Naive thymus-derived CD4-positive, alpha-beta T cell (primary cell): ENCODE results near the gene SOX11. TPM values are rescaled to one million over a fixed set of nuclear protein-coding genes. Genes with fewer than 3 reads are reported as not detected.
A peak's percentile ranks its signal among the peaks of the same experiment; 100 is the strongest.

Source experiments
- ATAC-seq: fragments of 150-1000 bp; cut with Tn5 transposase; 2 replicates; pipeline ENCODE4 v1.10.0; 2021; ENCODE audit warnings: mild to moderate bottlenecking, moderate library complexity
- CTCF ChIA-PET: fragments of 350-600 bp; sonication (Branson Sonifier 250); formaldehyde crosslinking; loops from one replicate; lab custom pipeline; 2021; ENCODE audit warnings: antibody characterized with exemption; lab: Charles Lee
- POLR2A ChIA-PET: fragments of 350-600 bp; sonication (Branson Sonifier 250); formaldehyde crosslinking; loops from one replicate; lab custom pipeline; 2021; ENCODE audit warnings: antibody characterized with exemption, inconsistent platforms; lab: Charles Lee
- DNase-seq, 9 donors: peaks; one replicate each; pipeline versions ENCODE4 v3.0.0 to v3.0.0-alpha.2; 2020 to 2022; ENCODE audit warnings: mixed read lengths in 1 of 9
- H3K27ac ChIP-seq: one replicate; pipeline ENCODE4 v1.7.0; 2013; ENCODE audit warnings: mild to moderate bottlenecking, low read depth, low read length, moderate library complexity
- H3K27me3 ChIP-seq, 2 donors: one replicate each; pipeline ENCODE4 v1.7.0; 2013; ENCODE audit warnings: low read length in 2 of 2, mild to moderate bottlenecking in 2 of 2, moderate library complexity in 2 of 2; ENCODE audit not compliant: control insufficient read depth in 2 of 2, insufficient read depth in 2 of 2
- H3K36me3 ChIP-seq, 3 experiments: 1 replicate in 2 of 3; 2 replicates in 1 of 3; pipeline ENCODE4 v1.7.0; 2013; ENCODE audit warnings: low read length in 3 of 3, mild to moderate bottlenecking in 3 of 3, moderate library complexity in 1 of 3; ENCODE audit not compliant: insufficient read depth in 3 of 3, control insufficient read depth in 2 of 3
- H3K4me1 ChIP-seq, 2 donors: one replicate each; pipeline ENCODE4 v1.7.0; 2013; ENCODE audit warnings: low read length in 2 of 2, mild to moderate bottlenecking in 2 of 2, moderate library complexity in 1 of 2; ENCODE audit not compliant: control insufficient read depth in 2 of 2, insufficient read depth in 2 of 2
- H3K4me3 ChIP-seq: 2 replicates; pipeline ENCODE4 v1.7.0; 2013; ENCODE audit warnings: mild to moderate bottlenecking, low read length
- H3K9me3 ChIP-seq, 3 experiments: 1 replicate in 2 of 3; 2 replicates in 1 of 3; pipeline ENCODE4 v1.7.0; 2013; ENCODE audit warnings: low read length in 3 of 3; ENCODE audit not compliant: control insufficient read depth in 2 of 3
- H3K27ac Mint-ChIP-seq, 9 donors: one replicate each; pipeline ENCODE4 v1.8.0; 2020 to 2022; ENCODE audit warnings: mixed read lengths in 9 of 9, mild to moderate bottlenecking in 8 of 9, moderate library complexity in 5 of 9, inconsistent platforms in 2 of 9
- H3K27me3 Mint-ChIP-seq, 5 donors: one replicate each; pipeline ENCODE4 v1.8.0; 2021 to 2022; ENCODE audit warnings: mixed read lengths in 5 of 5, mild to moderate bottlenecking in 1 of 5
- H3K36me3 Mint-ChIP-seq, 5 donors: one replicate each; pipeline ENCODE4 v1.8.0; 2020 to 2022; ENCODE audit warnings: mixed read lengths in 5 of 5, mild to moderate bottlenecking in 3 of 5, inconsistent platforms in 1 of 5
- H3K4me1 Mint-ChIP-seq, 7 donors: one replicate each; pipeline ENCODE4 v1.8.0; 2020 to 2022; ENCODE audit warnings: mixed read lengths in 7 of 7, mild to moderate bottlenecking in 3 of 7, inconsistent platforms in 1 of 7
- H3K4me3 Mint-ChIP-seq, 10 donors: one replicate each; pipeline ENCODE4 v1.8.0; 2020 to 2022; ENCODE audit warnings: mild to moderate bottlenecking in 10 of 10, mixed read lengths in 10 of 10, moderate library complexity in 6 of 10, inconsistent platforms in 2 of 10
- H3K9me3 Mint-ChIP-seq, 11 donors: one replicate each; pipeline ENCODE4 v1.8.0; 2020 to 2022; ENCODE audit warnings: mixed read lengths in 11 of 11, mild to moderate bottlenecking in 4 of 11, inconsistent platforms in 1 of 11, moderate library complexity in 1 of 11
- intact Hi-C, 2 donors: fragments of 100-400 bp; cut with micrococcal nuclease; formaldehyde crosslinking; loops; one replicate each; pipeline ENCODE4 v1.15.1; 2023
- polyA plus RNA-seq, 2 donors: library from polyadenylated mRNA; unstranded; fragments of 300-500 nt; fragmentation: Illumina TruSeq; gene quantifications; one replicate each; pipeline ENCODE4 v1.2.3, GENCODE V29; 2021
- total RNA-seq, 6 experiments: library from RNA in 5 of 6; stranded (reverse) in 5 of 6; gene quantifications; 1 replicate in 5 of 6; 2 replicates in 1 of 6; pipeline ENCODE4 v1.2.3 and lab custom pipeline; 2021 to 2026

Gene SOX11
- total and polyA plus RNA-seq, 7 experiments from 2014 or later, result not detected

- ChIA-PET CTCF (no interaction called here), POLR2A (no interaction called here)
- H3K36me3 ChIP-seq, result no peaks in the 10 kb centered on the region
- peaks cover 17 to 47% (median 27%) of the 10 kb centered on the region in 5 donors for H3K27me3 Mint-ChIP-seq
- H3K4me3 Mint-ChIP-seq, result no peak overlapping the region
- H3K27me3 ChIP-seq, result no peaks in the 10 kb centered on the region
- H3K9me3 ChIP-seq, result no peaks in the 10 kb centered on the region
- ATAC-seq (no peak), DNase-seq (no peak)
- intact Hi-C loops, result no loop called here
- H3K4me1 Mint-ChIP-seq, result no peaks in the 10 kb centered on the region
- no peak overlapping the region for H3K4me3 ChIP-seq
- H3K4me1 ChIP-seq, result no peaks in the 10 kb centered on the region
- no peak overlapping the region for H3K27ac Mint-ChIP-seq
- peaks cover 0 to 7% (median 2%) of the 10 kb centered on the region in 5 donors for H3K36me3 Mint-ChIP-seq
- H3K27ac ChIP-seq, result no peak overlapping the region
- H3K9me3 Mint-ChIP-seq, result peaks cover 3 to 34% (median 10%) of the 10 kb centered on the region in 11 donors
Measured at GRCh38 chr2:5677133-5677532, 15.1 kb upstream of the SOX11 start.

GRCh38 chr2:5683471-5683870, 8.7 kb upstream of the SOX11 start:
- H3K27ac ChIP-seq, result no peak overlapping the region
- no peaks in the 10 kb centered on the region for H3K9me3 ChIP-seq
- POLR2A ChIA-PET, result no interaction called here
- Mint-ChIP-seq H3K9me3 (peaks cover 0 to 31% (median 6%) of the 10 kb centered on the region in 11 donors), H3K4me3 (no peak overlapping the region), H3K4me1 (peaks cover 0 to 1% (median 0%) of the 10 kb centered on the region in 7 donors), H3K36me3 (no peaks in the 10 kb centered on the region), H3K27me3 (peaks cover 0 to 51% (median 17%) of the 10 kb centered on the region in 5 donors), H3K27ac (no peak overlapping the region)
- no peak overlapping the region for H3K4me3 ChIP-seq
- H3K27me3 ChIP-seq, result no peaks in the 10 kb centered on the region
- H3K36me3 ChIP-seq, result no peaks in the 10 kb centered on the region
- no peak for ATAC-seq
- DNase-seq, result no peak
- H3K4me1 ChIP-seq, result no peaks in the 10 kb centered on the region
- CTCF ChIA-PET, result no interaction called here
- intact Hi-C loops, result no loop called here

- Histone ChIP-seq H3K4me1 (no peaks in the 10 kb centered on the region), H3K27me3 (peaks cover 0 to 10% of the 10 kb centered on the region in 2 donors), H3K27ac (no peak overlapping the region), H3K36me3 (no peaks in the 10 kb centered on the region), H3K4me3 (no peak overlapping the region), H3K9me3 (no peaks in the 10 kb centered on the region)
- Mint-ChIP-seq H3K27me3 (peaks cover 13 to 61% (median 31%) of the 10 kb centered on the region in 5 donors), H3K9me3 (peaks cover 0 to 32% (median 7%) of the 10 kb centered on the region in 11 donors), H3K27ac (no peak overlapping the region), H3K4me3 (no peak overlapping the region), H3K36me3 (no peaks in the 10 kb centered on the region), H3K4me1 (peaks cover 0 to 1% (median 0%) of the 10 kb centered on the region in 7 donors)
- CTCF ChIA-PET, result no interaction called here
- POLR2A ChIA-PET, result no interaction called here
- DNase-seq (no peak), ATAC-seq (no peak)
- intact Hi-C loops, result no loop called here
Measured at GRCh38 chr2:5685225-5685624, 7.0 kb upstream of the SOX11 start.

GRCh38 chr2:5686068-5686467, 6.1 kb upstream of the SOX11 start:
- H3K4me3 ChIP-seq, result no peak overlapping the region
- intact Hi-C loops, result no loop called here
- no peak overlapping the region for H3K27ac ChIP-seq
- POLR2A ChIA-PET, result no interaction called here
- Mint-ChIP-seq H3K4me1 (peaks cover 1 to 9% (median 6%) of the 10 kb centered on the region in 7 donors), H3K27me3 (peaks cover 22 to 69% (median 40%) of the 10 kb centered on the region in 5 donors), H3K9me3 (peaks cover 0 to 29% (median 5%) of the 10 kb centered on the region in 11 donors), H3K27ac (no peak overlapping the region), H3K36me3 (peaks cover 0 to 6% (median 0%) of the 10 kb centered on the region in 5 donors), H3K4me3 (no peak overlapping the region)
- CTCF ChIA-PET, result no interaction called here
- DNase-seq, result no peak
- H3K4me1 ChIP-seq, result no peaks in the 10 kb centered on the region
- no peaks in the 10 kb centered on the region for H3K36me3 ChIP-seq
- no peaks in the 10 kb centered on the region for H3K9me3 ChIP-seq
- peaks cover 0 to 10% of the 10 kb centered on the region in 2 donors for H3K27me3 ChIP-seq
- no peak for ATAC-seq

- ChIA-PET POLR2A (no interaction called here), CTCF (no interaction called here)
- Mint-ChIP-seq H3K27ac (no peak overlapping the region), H3K27me3 (peaks cover 24 to 64% (median 44%) of the 10 kb centered on the region in 5 donors), H3K4me3 (no peak overlapping the region), H3K4me1 (peaks cover 2 to 9% (median 8%) of the 10 kb centered on the region in 7 donors), H3K36me3 (peaks cover 0 to 7% (median 0%) of the 10 kb centered on the region in 5 donors), H3K9me3 (peaks cover 0 to 24% (median 3%) of the 10 kb centered on the region in 11 donors)
- Histone ChIP-seq H3K36me3 (no peaks in the 10 kb centered on the region), H3K4me1 (no peaks in the 10 kb centered on the region), H3K4me3 (no peak overlapping the region), H3K9me3 (no peaks in the 10 kb centered on the region), H3K27ac (no peak overlapping the region), H3K27me3 (peaks cover 0 to 10% of the 10 kb centered on the region in 2 donors)
- no peak for DNase-seq
- intact Hi-C loops, result no loop called here
- no peak for ATAC-seq
Measured at GRCh38 chr2:5686536-5686935, 5.6 kb upstream of the SOX11 start.

GRCh38 chr2:5689750-5690149, 2.4 kb upstream of the SOX11 start:
- Histone ChIP-seq H3K27ac (no peak overlapping the region), H3K4me3 (no peak overlapping the region), H3K4me1 (no peaks in the 10 kb centered on the region), H3K9me3 (no peaks in the 10 kb centered on the region), H3K36me3 (no peaks in the 10 kb centered on the region), H3K27me3 (peaks cover 0 to 10% of the 10 kb centered on the region in 2 donors)
- no peak for DNase-seq
- intact Hi-C loops, result no loop called here
- POLR2A ChIA-PET, result no interaction called here
- ATAC-seq, result no peak
- H3K4me3 Mint-ChIP-seq, result no peak overlapping the region
- peaks cover 44 to 60% (median 53%) of the 10 kb centered on the region in 5 donors for H3K27me3 Mint-ChIP-seq
- peaks cover 5 to 16% (median 14%) of the 10 kb centered on the region in 7 donors for H3K4me1 Mint-ChIP-seq
- H3K27ac Mint-ChIP-seq, result no peak overlapping the region
- CTCF ChIA-PET, result no interaction called here
- H3K36me3 Mint-ChIP-seq, result peaks cover 0 to 11% (median 0%) of the 10 kb centered on the region in 5 donors
- H3K9me3 Mint-ChIP-seq, result peaks cover 0 to 21% (median 3%) of the 10 kb centered on the region in 11 donors

GRCh38 chr2:5690286-5690685, 1.9 kb upstream of the SOX11 start:
- Histone ChIP-seq H3K27ac (no peak overlapping the region), H3K27me3 (peaks cover 0 to 12% of the 10 kb centered on the region in 2 donors), H3K9me3 (no peaks in the 10 kb centered on the region), H3K36me3 (no peaks in the 10 kb centered on the region), H3K4me3 (no peak overlapping the region), H3K4me1 (no peaks in the 10 kb centered on the region)
- DNase-seq (no peak), ATAC-seq (no peak)
- Mint-ChIP-seq H3K9me3 (peaks cover 0 to 18% (median 4%) of the 10 kb centered on the region in 11 donors), H3K4me3 (peak overlapping the region in 3 of 10 donors; percentile 47 to 72 (median 67)), H3K4me1 (peaks cover 5 to 20% (median 17%) of the 10 kb centered on the region in 7 donors), H3K36me3 (peaks cover 0 to 12% (median 0%) of the 10 kb centered on the region in 5 donors), H3K27ac (peak overlapping the region in 1 of 9 donors; percentile 85), H3K27me3 (peaks cover 49 to 60% (median 56%) of the 10 kb centered on the region in 5 donors)
- CTCF ChIA-PET, result no interaction called here
- POLR2A ChIA-PET, result no interaction called here
- intact Hi-C loops, result no loop called here
